ENCODE data around the gene KCNJ5. TPM values are rescaled to one million over a fixed set of nuclear protein-coding genes. Genes with fewer than 3 reads are reported as not detected.

The KCNJ5 gene
- polyA plus RNA-seq, 3 donors from 2014 or later: not detected

GRCh38 chr11:128940156-128940555 is 49.0 kb downstream of the KCNJ5 start:
- Mint-ChIP-seq H3K36me3 (no peaks in the 10 kb centered on the region), H3K27me3 (ENCODE audit: low read depth in 3 of 3) (peaks cover 2 to 3% (median 3%) of the 10 kb centered on the region in 3 donors), H3K4me3 (no peak overlapping the region), H3K9me3 (no peaks in the 10 kb centered on the region), H3K27ac (no peak overlapping the region), H3K4me1 (no peaks in the 10 kb centered on the region)
- no peak for DNase-seq

DNA sequence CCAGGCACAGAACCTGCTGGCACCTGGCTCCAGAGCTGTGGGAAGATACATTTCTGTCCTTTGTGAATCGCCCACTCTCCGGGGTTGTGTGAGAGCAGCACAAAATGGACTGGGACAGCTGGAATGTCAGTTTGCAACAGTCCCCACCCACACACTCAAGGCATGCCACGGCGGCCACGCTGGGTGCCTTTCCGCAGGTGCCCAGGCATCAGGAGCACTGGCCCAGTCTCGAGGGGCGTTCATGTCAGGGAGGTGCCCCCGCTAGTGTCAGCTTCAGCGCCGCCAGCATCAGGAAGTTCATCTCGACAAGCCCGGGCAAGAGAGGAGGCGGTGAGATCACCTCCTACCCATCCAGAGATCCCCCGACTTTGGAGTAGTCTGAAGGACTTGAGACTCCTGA is 49.4 kb downstream of the KCNJ5 start:
- Mint-ChIP-seq H3K36me3 (no peaks in the 10 kb centered on the region), H3K4me1 (no peaks in the 10 kb centered on the region), H3K27me3 (ENCODE audit: low read depth in 3 of 3) (peaks cover 2 to 3% (median 3%) of the 10 kb centered on the region in 3 donors), H3K4me3 (no peak overlapping the region), H3K27ac (no peak overlapping the region), H3K9me3 (no peaks in the 10 kb centered on the region)
- DNase-seq: no peak

GRCh38 chr11:128941110-128941509 is 50.0 kb downstream of the KCNJ5 start:
- Mint-ChIP-seq H3K27me3 (ENCODE audit: low read depth in 3 of 3) (peaks cover 2 to 3% (median 3%) of the 10 kb centered on the region in 3 donors), H3K9me3 (no peaks in the 10 kb centered on the region), H3K27ac (no peak overlapping the region), H3K4me1 (no peaks in the 10 kb centered on the region), H3K4me3 (no peak overlapping the region), H3K36me3 (no peaks in the 10 kb centered on the region)
- no peak for DNase-seq

GRCh38 chr11:128941573-128942271 is 50.6 kb downstream of the KCNJ5 start:
- Mint-ChIP-seq H3K4me3 (no peak overlapping the region), H3K9me3 (no peaks in the 10 kb centered on the region), H3K27me3 (ENCODE audit: low read depth in 3 of 3) (peaks cover 2 to 3% (median 2%) of the 10 kb centered on the region in 3 donors), H3K27ac (no peak overlapping the region), H3K36me3 (no peaks in the 10 kb centered on the region), H3K4me1 (no peaks in the 10 kb centered on the region)
- DNase-seq: no peak

- Mint-ChIP-seq H3K27me3 (ENCODE audit: low read depth in 3 of 3) (peaks cover 2 to 3% (median 2%) of the 10 kb centered on the region in 3 donors), H3K4me1 (no peaks in the 10 kb centered on the region), H3K4me3 (no peak overlapping the region), H3K36me3 (no peaks in the 10 kb centered on the region), H3K9me3 (no peaks in the 10 kb centered on the region), H3K27ac (no peak overlapping the region)
- no peak for DNase-seq
Measured at GRCh38 chr11:128942272-128942612, 51.1 kb downstream of the KCNJ5 start.

- H3K27me3 Mint-ChIP-seq (ENCODE audit: low read depth in 3 of 3): peaks cover 2 to 4% (median 2%) of the 10 kb centered on the region in 3 donors
- H3K4me1 Mint-ChIP-seq: no peaks in the 10 kb centered on the region
- no peak for DNase-seq
- no peak within 1 kb of the TSS for H3K4me3 Mint-ChIP-seq
- H3K9me3 Mint-ChIP-seq: no peaks in the 10 kb centered on the region
- H3K36me3 Mint-ChIP-seq: no peaks in the 10 kb centered on the region
- no peak within 1 kb of the TSS for H3K27ac Mint-ChIP-seq
Measured at GRCh38 chr11:128942817-128943427, 51.8 kb downstream of the KCNJ5 start, which contains the start of gene TP53AIP1. Gene TP53AIP1 (minus strand): TSS chr11:128942871. CDS start chr11:128937818, 5,053 bp downstream.

- Mint-ChIP-seq H3K27me3 (ENCODE audit: low read depth in 3 of 3) (peaks cover 2 to 4% (median 2%) of the 10 kb centered on the region in 3 donors), H3K27ac (no peak overlapping the region), H3K4me3 (no peak overlapping the region), H3K4me1 (no peaks in the 10 kb centered on the region), H3K9me3 (no peaks in the 10 kb centered on the region), H3K36me3 (no peaks in the 10 kb centered on the region)
- no peak for DNase-seq
Measured at GRCh38 chr11:128943428-128943976, 52.3 kb downstream of the KCNJ5 start.

DNA sequence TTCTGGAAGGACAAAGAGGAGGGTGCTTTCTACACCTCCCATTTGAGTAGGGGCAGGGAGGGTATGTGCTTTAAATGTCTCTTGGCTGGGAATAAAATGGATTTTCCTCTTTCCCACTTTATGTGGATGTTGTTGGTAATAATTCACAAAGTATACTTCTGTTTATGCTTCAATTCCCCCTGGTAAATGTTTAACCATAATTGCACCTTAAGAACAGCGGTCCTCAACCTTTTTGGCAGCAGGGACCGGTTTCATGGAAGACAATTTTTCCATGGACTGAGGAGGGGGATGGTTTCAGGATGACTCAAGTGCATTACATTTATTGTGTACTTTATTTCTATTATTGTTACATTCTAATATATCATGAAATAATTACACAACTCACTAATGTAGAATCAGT is 55.5 kb downstream of the KCNJ5 start:
- Mint-ChIP-seq H3K9me3 (no peaks in the 10 kb centered on the region), H3K27ac (no peak overlapping the region), H3K27me3 (ENCODE audit: low read depth in 3 of 3) (peaks cover 0 to 1% (median 0%) of the 10 kb centered on the region in 3 donors)

DNA sequence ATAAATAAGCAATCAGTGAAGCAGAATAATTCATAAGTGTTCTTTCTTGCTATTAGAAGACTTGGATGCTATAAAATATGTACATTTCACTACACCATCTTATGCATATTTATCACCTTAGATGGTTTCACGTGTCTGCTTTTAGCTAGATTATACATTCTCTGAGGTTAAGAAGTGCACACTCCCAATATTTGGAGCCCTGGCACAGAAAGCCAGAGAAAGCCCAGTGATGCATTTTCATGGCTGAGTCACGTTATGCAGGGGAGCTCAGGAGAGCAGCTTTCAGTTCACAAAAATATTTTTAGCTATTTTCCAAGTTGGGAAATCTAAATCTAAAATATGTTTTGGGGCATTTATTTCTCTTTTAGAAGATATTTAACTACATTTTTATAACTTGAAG is 56.6 kb downstream of the KCNJ5 start:
- Mint-ChIP-seq H3K4me1 (no peaks in the 10 kb centered on the region), H3K9me3 (no peaks in the 10 kb centered on the region), H3K4me3 (no peak overlapping the region), H3K36me3 (no peaks in the 10 kb centered on the region), H3K27me3 (ENCODE audit: low read depth in 3 of 3) (peaks cover 0 to 1% (median 0%) of the 10 kb centered on the region in 3 donors), H3K27ac (no peak overlapping the region)
- no peak for DNase-seq

More for the DNA sequence above, 55.5 kb downstream of the KCNJ5 start:
- no peak overlapping the region for H3K4me3 Mint-ChIP-seq
- no peaks in the 10 kb centered on the region for H3K4me1 Mint-ChIP-seq
- DNase-seq: no peak
- H3K36me3 Mint-ChIP-seq: no peaks in the 10 kb centered on the region

GRCh38 chr11:128948583-128948982 is 57.4 kb downstream of the KCNJ5 start:
- Mint-ChIP-seq H3K27me3 (ENCODE audit: low read depth in 3 of 3) (peaks cover 0 to 2% (median 1%) of the 10 kb centered on the region in 3 donors), H3K9me3 (no peaks in the 10 kb centered on the region), H3K36me3 (no peaks in the 10 kb centered on the region), H3K4me1 (no peaks in the 10 kb centered on the region), H3K27ac (no peak overlapping the region), H3K4me3 (no peak overlapping the region)
- DNase-seq: peak in 2 of 3 donors; percentile 10 to 16

GRCh38 chr11:128949791-128950454 is 58.8 kb downstream of the KCNJ5 start:
- no peak overlapping the region for H3K4me3 Mint-ChIP-seq
- no peaks in the 10 kb centered on the region for H3K4me1 Mint-ChIP-seq
- H3K27ac Mint-ChIP-seq: no peak overlapping the region
- no peaks in the 10 kb centered on the region for H3K9me3 Mint-ChIP-seq
- H3K27me3 Mint-ChIP-seq (ENCODE audit: low read depth in 3 of 3): peaks cover 0 to 5% (median 4%) of the 10 kb centered on the region in 3 donors
- no peaks in the 10 kb centered on the region for H3K36me3 Mint-ChIP-seq
- DNase-seq: no peak

GRCh38 chr11:128953151-128953550 is 62.0 kb downstream of the KCNJ5 start:
- Mint-ChIP-seq H3K4me1 (no peaks in the 10 kb centered on the region), H3K36me3 (no peaks in the 10 kb centered on the region), H3K4me3 (no peak overlapping the region), H3K27ac (no peak overlapping the region), H3K9me3 (peaks cover 0 to 1% (median 0%) of the 10 kb centered on the region in 6 donors), H3K27me3 (ENCODE audit: low read depth in 3 of 3) (peaks cover 2 to 7% (median 2%) of the 10 kb centered on the region in 3 donors)
- DNase-seq: no peak

GRCh38 chr11:128955636-128956035 is 64.5 kb downstream of the KCNJ5 start:
- H3K27ac Mint-ChIP-seq: no peak overlapping the region
- DNase-seq: no peak
- H3K27me3 Mint-ChIP-seq (ENCODE audit: low read depth in 3 of 3): peaks cover 2 to 9% (median 9%) of the 10 kb centered on the region in 3 donors
- no peaks in the 10 kb centered on the region for H3K36me3 Mint-ChIP-seq
- H3K4me1 Mint-ChIP-seq: no peaks in the 10 kb centered on the region
- H3K4me3 Mint-ChIP-seq: no peak overlapping the region
- H3K9me3 Mint-ChIP-seq: peaks cover 0 to 2% (median 0%) of the 10 kb centered on the region in 6 donors
